ENCODE results near the gene RERE. TPM values are rescaled to one million over a fixed set of nuclear protein-coding genes. Genes with fewer than 3 reads are reported as not detected.

RERE gene
- total RNA-seq, 1 experiment from 2014 or later, result 73.4 TPM

DNA sequence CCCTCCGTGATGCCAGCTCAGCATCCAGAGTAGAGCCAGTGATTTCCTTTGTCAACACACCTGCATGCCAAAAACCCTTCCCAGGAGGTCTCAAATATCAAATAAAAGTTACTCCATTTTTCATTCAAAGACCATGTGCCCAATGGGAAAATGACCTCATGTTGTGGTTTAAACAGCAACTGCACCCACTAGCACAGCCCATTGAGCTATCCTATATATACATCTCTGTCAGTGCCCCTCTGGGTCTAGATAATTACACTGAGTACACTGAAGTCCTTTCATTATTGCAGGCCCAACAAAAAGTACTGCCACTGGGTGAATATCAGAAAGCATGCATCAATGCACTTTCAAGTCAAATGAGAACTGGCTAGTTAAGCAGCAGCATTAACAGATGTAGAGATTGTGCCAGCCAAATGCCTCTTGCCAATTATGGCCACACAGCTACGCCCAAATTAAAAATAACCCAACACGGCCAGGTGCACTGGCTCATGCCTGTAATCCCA, 381.8 kb downstream of the RERE start:
- no peak overlapping the region for H2AFZ ChIP-seq
- TF ChIP-seq, protein P1, sequence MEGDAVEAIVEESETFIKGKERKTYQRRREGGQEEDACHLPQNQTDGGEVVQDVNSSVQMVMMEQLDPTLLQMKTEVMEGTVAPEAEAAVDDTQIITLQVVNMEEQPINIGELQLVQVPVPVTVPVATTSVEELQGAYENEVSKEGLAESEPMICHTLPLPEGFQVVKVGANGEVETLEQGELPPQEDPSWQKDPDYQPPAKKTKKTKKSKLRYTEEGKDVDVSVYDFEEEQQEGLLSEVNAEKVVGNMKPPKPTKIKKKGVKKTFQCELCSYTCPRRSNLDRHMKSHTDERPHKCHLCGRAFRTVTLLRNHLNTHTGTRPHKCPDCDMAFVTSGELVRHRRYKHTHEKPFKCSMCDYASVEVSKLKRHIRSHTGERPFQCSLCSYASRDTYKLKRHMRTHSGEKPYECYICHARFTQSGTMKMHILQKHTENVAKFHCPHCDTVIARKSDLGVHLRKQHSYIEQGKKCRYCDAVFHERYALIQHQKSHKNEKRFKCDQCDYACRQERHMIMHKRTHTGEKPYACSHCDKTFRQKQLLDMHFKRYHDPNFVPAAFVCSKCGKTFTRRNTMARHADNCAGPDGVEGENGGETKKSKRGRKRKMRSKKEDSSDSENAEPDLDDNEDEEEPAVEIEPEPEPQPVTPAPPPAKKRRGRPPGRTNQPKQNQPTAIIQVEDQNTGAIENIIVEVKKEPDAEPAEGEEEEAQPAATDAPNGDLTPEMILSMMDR (conservative IDR thresholded peaks at IDR 0.05), result no peak
- H3K27me3 ChIP-seq (ENCODE audit: insufficient read depth, low read depth), result no peaks in the 10 kb centered on the region
- ChIA-PET POLR2A (ENCODE audit: unreplicated experiment) (interaction anchor here (0.6 kb wide), 1 partner anchor 97 kb away, joined by 4 read pairs; no protein-coding TSS in a partner anchor), CTCF (no interaction called here)
- H3K36me3 ChIP-seq (ENCODE audit: low read depth), result no peaks in the 10 kb centered on the region
- no peak overlapping the region for H3K4me2 ChIP-seq
- H3K9me3 ChIP-seq (ENCODE audit: insufficient read depth, low read depth), result no peaks in the 10 kb centered on the region
- no peak for DNase-seq
- no TSS peak for BruUV-seq (replicated peaks)
- H3K9me2 ChIP-seq (ENCODE audit: insufficient read depth), result no peaks in the 10 kb centered on the region
- no peak overlapping the region for H3K27ac ChIP-seq
- no peaks in the 10 kb centered on the region for H3K79me2 ChIP-seq (ENCODE audit: low read depth)
- H3F3A ChIP-seq (ENCODE audit: insufficient read depth, low read depth), result no peaks in the 10 kb centered on the region
- intact Hi-C loops (cut with micrococcal nuclease; ENCODE audit: unreplicated experiment), result no loop called here
- no peaks in the 10 kb centered on the region for H4K20me1 ChIP-seq (ENCODE audit: insufficient read depth)
- no peaks in the 10 kb centered on the region for H3K4me1 ChIP-seq (replicated peaks; ENCODE audit: insufficient read depth)
- no peak overlapping the region for H3K4me3 ChIP-seq

DNA sequence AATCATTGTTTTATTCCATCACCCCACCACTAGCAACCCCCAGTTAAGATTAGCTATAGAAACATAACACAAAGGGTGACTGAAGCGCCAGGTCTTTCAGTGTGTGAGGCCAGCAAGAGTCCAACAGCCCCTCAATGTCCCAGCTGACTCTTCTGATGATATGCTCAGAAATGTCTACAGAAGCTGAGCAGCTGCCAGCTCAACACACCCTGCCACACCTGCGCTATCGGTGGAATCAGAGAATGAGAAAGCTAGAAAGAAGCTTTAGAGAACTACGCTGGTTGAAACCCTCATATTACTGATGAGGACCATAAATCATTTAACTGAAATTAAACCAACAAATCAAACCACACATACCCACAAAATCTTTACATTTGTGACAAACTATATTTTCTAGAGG, 383.3 kb downstream of the RERE start:
- intact Hi-C loops (cut with micrococcal nuclease; ENCODE audit: unreplicated experiment), result no loop called here
- TF ChIP-seq, protein P1 (conservative IDR thresholded peaks at IDR 0.05), result no peak
- no peak for TF ChIP-seq EZH2 (IDR thresholded peaks at IDR 0.05; ENCODE audit: low read depth)
- Histone ChIP-seq H3K27me3 (ENCODE audit: insufficient read depth, low read depth) (no peaks in the 10 kb centered on the region), H3K9me2 (ENCODE audit: insufficient read depth) (no peaks in the 10 kb centered on the region), H3K4me3 (no peak overlapping the region), H3K27ac (no peak overlapping the region), H4K20me1 (ENCODE audit: insufficient read depth) (no peaks in the 10 kb centered on the region), H3K79me2 (ENCODE audit: low read depth) (no peaks in the 10 kb centered on the region), H2AFZ (no peak overlapping the region), H3K9me3 (ENCODE audit: insufficient read depth, low read depth) (no peaks in the 10 kb centered on the region), H3K4me1 (replicated peaks; ENCODE audit: insufficient read depth) (no peaks in the 10 kb centered on the region), H3F3A (ENCODE audit: insufficient read depth, low read depth) (no peaks in the 10 kb centered on the region), H3K36me3 (ENCODE audit: low read depth) (no peaks in the 10 kb centered on the region), H3K4me2 (no peak overlapping the region)
- no peak for DNase-seq
- BruUV-seq (replicated peaks), result no TSS peak
- ChIA-PET CTCF (no interaction called here), POLR2A (ENCODE audit: unreplicated experiment) (no interaction called here)

DNA sequence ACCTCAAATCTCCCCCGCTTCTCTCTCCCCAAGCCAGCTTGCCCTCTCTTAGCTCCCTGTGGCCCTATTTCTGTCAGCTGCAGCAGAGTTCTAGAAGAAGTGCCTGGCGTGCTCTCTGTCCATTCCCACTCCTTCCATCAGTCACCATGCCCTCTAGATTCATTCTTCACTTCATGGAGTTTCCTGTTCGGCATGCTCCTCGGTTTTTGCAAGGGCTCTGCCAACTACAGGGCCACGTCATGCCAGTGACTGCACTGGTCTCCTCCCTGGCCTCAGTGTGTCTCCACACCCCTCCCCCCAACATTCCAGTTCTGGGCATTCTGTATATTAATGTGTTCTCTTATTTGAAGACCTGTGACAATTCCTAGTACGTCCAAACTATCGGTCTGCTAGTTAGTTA, 385.7 kb downstream of the RERE start:
- Histone ChIP-seq H3K9me2 (ENCODE audit: insufficient read depth) (no peaks in the 10 kb centered on the region), H3K4me2 (no peak overlapping the region), H3K36me3 (ENCODE audit: low read depth) (no peaks in the 10 kb centered on the region), H3K79me2 (ENCODE audit: low read depth) (no peaks in the 10 kb centered on the region), H3K4me1 (replicated peaks; ENCODE audit: insufficient read depth) (no peaks in the 10 kb centered on the region), H3F3A (ENCODE audit: insufficient read depth, low read depth) (no peaks in the 10 kb centered on the region), H2AFZ (no peak overlapping the region), H3K27me3 (ENCODE audit: insufficient read depth, low read depth) (no peaks in the 10 kb centered on the region), H3K4me3 (no peak overlapping the region), H3K27ac (no peak overlapping the region), H3K9me3 (ENCODE audit: insufficient read depth, low read depth) (no peaks in the 10 kb centered on the region), H4K20me1 (ENCODE audit: insufficient read depth) (no peaks in the 10 kb centered on the region)
- ChIA-PET POLR2A (ENCODE audit: unreplicated experiment) (no interaction called here), CTCF (no interaction called here)
- BruUV-seq (replicated peaks), result no TSS peak
- no peak for TF ChIP-seq EZH2 (IDR thresholded peaks at IDR 0.05; ENCODE audit: low read depth)
- TF ChIP-seq, protein P1 (conservative IDR thresholded peaks at IDR 0.05), result no peak
- no peak for DNase-seq
- intact Hi-C loops (cut with micrococcal nuclease; ENCODE audit: unreplicated experiment), result no loop called here

All from PC-9 (cell line).